Measurements from ENCODE around the gene RAMP3. TPM values are rescaled to one million over a fixed set of nuclear protein-coding genes. Genes with fewer than 3 reads are reported as not detected.

The RAMP3 gene
- total RNA-seq, 1 donor from 2014 or later = not detected

DNA sequence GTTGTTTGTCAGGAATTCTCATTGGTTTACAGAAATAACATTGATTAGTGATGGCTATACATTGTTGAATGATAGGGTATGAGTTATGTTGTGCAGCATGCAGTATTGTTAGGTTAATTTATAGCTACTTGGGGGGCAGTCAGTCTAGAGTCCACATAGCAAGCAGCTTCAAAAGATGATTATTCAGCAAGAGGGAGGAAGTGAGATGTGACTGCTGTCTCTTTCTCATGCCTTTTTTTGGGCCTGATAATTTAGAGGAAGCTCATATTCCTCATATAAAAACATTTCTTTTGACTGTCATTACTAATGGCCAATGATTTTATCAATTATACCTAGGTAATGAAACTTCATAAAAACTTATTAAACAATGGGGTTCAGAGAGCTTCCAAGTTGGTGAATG lies 42.7 kb upstream of the RAMP3 start:
- DNase-seq (ENCODE audit: low spot score) = no peak
- Mint-ChIP-seq H3K27me3 (ENCODE audit: low read depth) (peaks cover 15% of the 10 kb centered on the region), H3K36me3 (ENCODE audit: low read depth) (no peaks in the 10 kb centered on the region), H3K27ac (ENCODE audit: unreplicated experiment) (no peak overlapping the region), H3K9me3 (ENCODE audit: low read depth) (no peaks in the 10 kb centered on the region), H3K4me1 (ENCODE audit: low read depth) (peaks cover 24% of the 10 kb centered on the region), H3K4me3 (ENCODE audit: unreplicated experiment) (no peak overlapping the region)
- TF ChIP-seq CTCF (IDR thresholded peaks at IDR 0.05) = no peak

- TF ChIP-seq CTCF (IDR thresholded peaks at IDR 0.05) = no peak
- Mint-ChIP-seq H3K9me3 (ENCODE audit: low read depth) (no peaks in the 10 kb centered on the region), H3K4me3 (ENCODE audit: unreplicated experiment) (no peak overlapping the region), H3K27me3 (ENCODE audit: low read depth) (peaks cover 15% of the 10 kb centered on the region), H3K27ac (ENCODE audit: unreplicated experiment) (no peak overlapping the region), H3K4me1 (ENCODE audit: low read depth) (peaks cover 16% of the 10 kb centered on the region), H3K36me3 (ENCODE audit: low read depth) (no peaks in the 10 kb centered on the region)
- DNase-seq (ENCODE audit: low spot score) = no peak
These were observed 41.5 kb upstream of the RAMP3 start for GRCh38 chr7:45116048-45116447.

- H3K27ac Mint-ChIP-seq (ENCODE audit: unreplicated experiment) = no peak overlapping the region
- H3K27me3 Mint-ChIP-seq (ENCODE audit: low read depth) = peaks cover 15% of the 10 kb centered on the region
- TF ChIP-seq CTCF (IDR thresholded peaks at IDR 0.05) = no peak
- no peak for DNase-seq (ENCODE audit: low spot score)
- no peaks in the 10 kb centered on the region for H3K36me3 Mint-ChIP-seq (ENCODE audit: low read depth)
- H3K4me3 Mint-ChIP-seq (ENCODE audit: unreplicated experiment) = no peak overlapping the region
- H3K9me3 Mint-ChIP-seq (ENCODE audit: low read depth) = no peaks in the 10 kb centered on the region
- H3K4me1 Mint-ChIP-seq (ENCODE audit: low read depth) = peaks cover 6% of the 10 kb centered on the region
These were observed 40.0 kb upstream of the RAMP3 start for GRCh38 chr7:45117582-45117981.

DNA sequence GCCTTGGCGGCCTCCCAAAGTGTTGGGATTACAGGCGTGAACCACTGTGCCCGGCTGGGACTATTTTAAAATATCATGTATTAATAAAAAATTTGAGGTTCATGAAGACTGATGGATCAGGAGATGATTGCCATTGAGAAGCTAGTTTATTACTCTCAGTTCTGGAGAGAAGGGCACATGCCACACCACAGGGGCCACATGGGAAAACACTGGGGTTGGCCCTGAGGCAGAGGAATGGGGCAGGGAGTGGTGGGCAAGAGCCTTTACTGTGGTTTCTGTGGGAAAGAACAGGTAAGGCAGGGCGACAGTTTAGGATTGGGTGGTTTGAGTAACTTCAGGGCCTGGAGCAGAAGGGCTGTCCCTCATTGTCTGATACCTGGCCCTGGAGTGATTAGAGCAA lies 39.3 kb upstream of the RAMP3 start:
- no peaks in the 10 kb centered on the region for H3K36me3 Mint-ChIP-seq (ENCODE audit: low read depth)

GRCh38 chr7:45118889-45119331 lies 38.7 kb upstream of the RAMP3 start:
- H3K9me3 Mint-ChIP-seq (ENCODE audit: low read depth) = no peaks in the 10 kb centered on the region
- H3K4me1 Mint-ChIP-seq (ENCODE audit: low read depth) = no peaks in the 10 kb centered on the region
- TF ChIP-seq CTCF (IDR thresholded peaks at IDR 0.05) = no peak
- no peak overlapping the region for H3K27ac Mint-ChIP-seq (ENCODE audit: unreplicated experiment)
- no peaks in the 10 kb centered on the region for H3K36me3 Mint-ChIP-seq (ENCODE audit: low read depth)
- H3K4me3 Mint-ChIP-seq (ENCODE audit: unreplicated experiment) = no peak overlapping the region
- H3K27me3 Mint-ChIP-seq (ENCODE audit: low read depth) = peaks cover 15% of the 10 kb centered on the region
- DNase-seq (ENCODE audit: low spot score) = peak; percentile 84

More for the DNA sequence above, 39.3 kb upstream of the RAMP3 start:
- no peaks in the 10 kb centered on the region for H3K9me3 Mint-ChIP-seq (ENCODE audit: low read depth)
- no peak overlapping the region for H3K4me3 Mint-ChIP-seq (ENCODE audit: unreplicated experiment)
- no peak for DNase-seq (ENCODE audit: low spot score)
- H3K27ac Mint-ChIP-seq (ENCODE audit: unreplicated experiment) = no peak overlapping the region
- peaks cover 15% of the 10 kb centered on the region for H3K27me3 Mint-ChIP-seq (ENCODE audit: low read depth)
- no peak for TF ChIP-seq CTCF (IDR thresholded peaks at IDR 0.05)
- H3K4me1 Mint-ChIP-seq (ENCODE audit: low read depth) = no peaks in the 10 kb centered on the region

Data from chondrocyte (in vitro differentiated cells).